Kidney epithelial cell (primary cell): ENCODE results near the gene SLC26A9. TPM values are rescaled to one million over a fixed set of nuclear protein-coding genes. Genes with fewer than 3 reads are reported as not detected.

ENCODE experiments used
- DNase-seq: peaks from one replicate; pipeline ENCODE4 v3.0.0-alpha.2; 2010; ENCODE audit warnings: low read depth
- H3K27me3 ChIP-seq: 2 replicates; pipeline ENCODE4 v1.6.0; 2011; ENCODE audit warnings: low read length; ENCODE audit not compliant: control insufficient read depth, insufficient read depth
- H3K36me3 ChIP-seq: 2 replicates; pipeline ENCODE4 v1.5.1; 2011; ENCODE audit warnings: low read length; ENCODE audit not compliant: control insufficient read depth, insufficient read depth
- H3K4me3 ChIP-seq: 2 replicates; pipeline ENCODE4 v1.5.1; 2011; ENCODE audit warnings: low read depth, mild to moderate bottlenecking, control low read depth, low read length
- CTCF ChIP-seq: IDR thresholded peaks from 2 replicates; pipeline ENCODE4 v1.5.1; 2011; ENCODE audit warnings: mild to moderate bottlenecking, moderate library complexity, low read length, control low read depth, inconsistent platforms; ENCODE audit not compliant: insufficient read depth, poor library complexity, severe bottlenecking
- total RNA-seq: library from RNA; depleted of rRNA; stranded (reverse); fragments of >200 nt; gene quantifications from 2 replicates; pipeline ENCODE4 v1.2.3, GENCODE V29; 2015

The SLC26A9 gene
- total RNA-seq, 1 donor from 2014 or later: not detected

- TF ChIP-seq CTCF: no peak
- H3K36me3 ChIP-seq: no peaks in the 10 kb centered on the region
- DNase-seq: no peak
Measured at GRCh38 chr1:205976036-205976435, 32.8 kb upstream of the SLC26A9 start.

GRCh38 chr1:205975387-205975998 lies 32.2 kb upstream of the SLC26A9 start:
- no peaks in the 10 kb centered on the region for H3K36me3 ChIP-seq
- H3K4me3 ChIP-seq: no peak overlapping the region
- no peak for TF ChIP-seq CTCF
- no peak for DNase-seq
- H3K27me3 ChIP-seq: no peaks in the 10 kb centered on the region

More at GRCh38 chr1:205976036-205976435, 32.8 kb upstream of the SLC26A9 start:
- Histone ChIP-seq H3K4me3 (no peak overlapping the region), H3K27me3 (no peaks in the 10 kb centered on the region)

GRCh38 chr1:205974712-205975111 lies 31.5 kb upstream of the SLC26A9 start:
- Histone ChIP-seq H3K27me3 (no peaks in the 10 kb centered on the region), H3K36me3 (no peaks in the 10 kb centered on the region), H3K4me3 (no peak overlapping the region)
- no peak for DNase-seq
- no peak for TF ChIP-seq CTCF

- no peak for TF ChIP-seq CTCF
- Histone ChIP-seq H3K27me3 (no peaks in the 10 kb centered on the region), H3K4me3 (no peak overlapping the region), H3K36me3 (no peaks in the 10 kb centered on the region)
- no peak for DNase-seq
Measured at GRCh38 chr1:205973377-205974232, 30.3 kb upstream of the SLC26A9 start.

- H3K27me3 ChIP-seq: no peaks in the 10 kb centered on the region
- H3K36me3 ChIP-seq: no peaks in the 10 kb centered on the region
- DNase-seq: no peak
- no peak for TF ChIP-seq CTCF
- no peak overlapping the region for H3K4me3 ChIP-seq
Measured at GRCh38 chr1:205972491-205973168, 29.4 kb upstream of the SLC26A9 start.
